K562 (cell line): ENCODE measurements around the gene ANKRD23. TPM values are rescaled to one million over a fixed set of nuclear protein-coding genes. Genes with fewer than 3 reads are reported as not detected.

Experiments
- DEAF1 ChIP-seq: fragments of 450-650 bp; formaldehyde crosslinking; IDR thresholded peaks from 2 replicates; pipeline ENCODE4 v1.4.0; 2020; ENCODE audit warnings: mild to moderate bottlenecking, moderate library complexity
- HNRNPL ChIP-seq: fragments of 200-400 bp; formaldehyde crosslinking; IDR thresholded peaks from 2 replicates; pipeline ENCODE4 v1.6.1; 2017; ENCODE audit warnings: low read depth, mild to moderate bottlenecking, low read length
- KAT7 ChIP-seq: sonication (generic); formaldehyde crosslinking; IDR thresholded peaks from 2 replicates; pipeline ENCODE4 v1.8.0; 2022; ENCODE audit warnings: missing genetic modification reagents, mild to moderate bottlenecking, borderline replicate concordance
- KHSRP ChIP-seq: fragments of 450-650 bp; IDR thresholded peaks from 2 replicates; pipeline ENCODE4 v1.6.1; 2017
- NFYB ChIP-seq: IDR thresholded peaks from 2 replicates; pipeline ENCODE4 v1.6.1; 2011; ENCODE audit warnings: mild to moderate bottlenecking, moderate library complexity; ENCODE audit not compliant: insufficient read length; ENCODE audit errors: extremely low read depth
- RBFOX2 ChIP-seq: fragments of 200-400 bp; formaldehyde crosslinking; IDR thresholded peaks from 2 replicates; pipeline ENCODE4 v1.6.1; 2017; ENCODE audit warnings: low read depth, mild to moderate bottlenecking, low read length, moderate library complexity
- REST ChIP-seq, 2 experiments: fragments of 450-650 bp; formaldehyde crosslinking in 1 of 2; IDR thresholded peaks; 2 replicates each; pipeline versions ENCODE4 v1.4.0 to v1.6.1; 2014 to 2020; ENCODE audit warnings: mild to moderate bottlenecking in 2 of 2, borderline replicate concordance in 1 of 2, low read depth in 1 of 2
- XRCC5 ChIP-seq: fragments of 200-400 bp; formaldehyde crosslinking; IDR thresholded peaks from 2 replicates; pipeline ENCODE4 v1.6.1; 2017; ENCODE audit warnings: low read depth, mild to moderate bottlenecking, low read length
- ZNF609 ChIP-seq: sonication (generic); formaldehyde crosslinking; IDR thresholded peaks from 2 replicates; pipeline ENCODE4 v1.8.1; 2023; ENCODE audit warnings: missing genetic modification reagents, mild to moderate bottlenecking, borderline replicate concordance
- polyA plus RNA-seq, 8 experiments: library from polyadenylated mRNA; depleted of rRNA in 4 of 8; stranded (reverse) in 5 of 8; unstranded in 3 of 8; fragments of >200 nt; fragmentation: Nextera tagmentation in 2 of 8; fragmentation: Illumina TruSeq in 1 of 8; extraction: Ambion mirVana in 2 of 8; extraction: Trizol in 1 of 8; gene quantifications; 2 replicates each; pipeline versions ENCODE4 v1.2.1 to v1.2.3, GENCODE V29; 2011 to 2014; ENCODE audit warnings: inconsistent platforms in 1 of 8, missing spikeins in 1 of 8
- total RNA-seq, 7 experiments: library from RNA; depleted of rRNA in 6 of 7; stranded (reverse); fragments of >200 nt in 6 of 7; fragmentation: Illumina TruSeq in 2 of 7; extraction: Trizol in 2 of 7; gene quantifications; 2 replicates each; pipeline versions ENCODE4 v1.2.1 to v1.2.3, GENCODE V29; 2011 to 2021; ENCODE audit warnings: low replicate concordance in 1 of 7

ANKRD23 gene
- total and polyA plus RNA-seq, 9 of the 15 experiments (the other 6 are each of a cell fraction or from before 2014, with no cell fraction given) = 0.32 to 4.8 (median 2.8) TPM

- TF ChIP-seq DEAF1 (CRISPR knock-in tag) (peak; percentile 96), ZNF609 (CRISPR knock-in tag) (no peak), REST (IDR thresholded peaks at IDR 0.05; ENCODE audit: borderline replicate concordance) (peak; percentile 96), REST (CRISPR knock-in tag; IDR thresholded peaks at IDR 0.05; ENCODE audit: low read depth) (no peak), KHSRP (no peak), HNRNPL (no peak), RBFOX2 (peak; percentile 83), NFYB (peak; percentile 99), XRCC5 (peak; percentile 74; the same call in 1 of the 2 replicates), KAT7 (CRISPR knock-in tag) (peak; percentile 92; the same call in 1 of the 2 replicates)
Measured at GRCh38 chr2:96857667-96858372, 14.0 kb upstream of the ANKRD23 start, which contains the start of gene ANKRD39 (continued).
